ENCODE data around the gene DCAF15. TPM values are rescaled to one million over a fixed set of nuclear protein-coding genes. Genes with fewer than 3 reads are reported as not detected.

DCAF15 gene
- total RNA-seq, 2 experiments from 2014 or later, result 51.3 to 51.9 TPM

DNA sequence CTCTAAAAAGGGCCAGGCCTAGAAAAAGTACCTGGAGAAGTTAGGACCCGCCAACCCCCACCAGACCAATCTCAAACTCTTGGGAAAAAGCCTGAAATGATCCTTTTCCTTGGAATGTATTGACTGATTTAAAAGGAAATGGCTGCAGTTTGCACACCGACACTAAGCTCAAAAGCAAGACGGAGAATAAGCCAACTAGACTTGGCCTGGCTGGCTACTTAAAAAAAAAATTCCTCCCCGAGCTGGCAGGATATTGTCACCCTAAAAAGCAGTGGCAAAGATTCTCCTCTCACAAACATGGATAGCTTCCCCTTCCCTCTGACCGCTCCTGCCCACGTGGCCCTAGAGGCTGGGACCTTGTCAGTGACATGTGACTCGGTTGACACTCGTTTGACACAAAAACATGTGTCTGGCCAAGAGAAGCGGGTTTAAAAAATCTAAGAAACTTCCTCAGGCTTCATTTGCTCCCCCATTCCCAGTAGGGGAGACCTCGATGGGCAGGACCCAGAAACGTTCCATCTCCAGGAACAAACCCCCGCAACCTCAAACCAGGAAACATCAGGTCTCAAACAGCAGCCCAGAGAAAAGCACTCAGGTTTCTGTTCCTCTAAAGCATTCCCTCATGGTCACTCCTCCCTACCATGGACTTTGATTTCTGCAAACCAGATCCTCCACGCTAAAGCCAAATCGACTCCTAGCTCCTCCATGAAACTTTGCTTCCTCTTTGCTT, 52.5 kb downstream of the DCAF15 start:
- POLR2A ChIA-PET, result interaction anchor here (1.0 to 9.9 kb wide), 6 partner anchors 12 to 144 kb away, joined by 3 to 96 read pairs (median 4); no protein-coding TSS in a partner anchor
- TF ChIP-seq CTCF (IDR thresholded peaks at IDR 0.05), result no peak
- CTCF ChIA-PET, result interaction anchor here (1.1 to 2.6 kb wide), 4 partner anchors 17 to 54 kb away, joined by 3 to 11 read pairs (median 7); partner anchors contain the start of gene IL27RA
- Mint-ChIP-seq H3K4me3 (peak overlapping the region; percentile 88), H3K27ac (peak overlapping the region; percentile 89), H3K36me3 (ENCODE audit: low read depth) (peaks cover 10% of the 10 kb centered on the region), H3K4me1 (ENCODE audit: low read depth) (peaks cover 47% of the 10 kb centered on the region), H3K9me3 (no peaks in the 10 kb centered on the region), H3K27me3 (no peaks in the 10 kb centered on the region)
- intact Hi-C loops (cut with micrococcal nuclease), result no loop called here
- DNase-seq, result no peak
- ATAC-seq, result no peak

GRCh38 chr19:14005349-14006084, 53.2 kb downstream of the DCAF15 start:
- Mint-ChIP-seq H3K4me1 (ENCODE audit: low read depth) (peaks cover 43% of the 10 kb centered on the region), H3K27me3 (no peaks in the 10 kb centered on the region), H3K36me3 (ENCODE audit: low read depth) (peaks cover 4% of the 10 kb centered on the region), H3K27ac (peak overlapping the region; percentile 98), H3K4me3 (peak overlapping the region; percentile 88), H3K9me3 (no peaks in the 10 kb centered on the region)
- ChIA-PET POLR2A (interaction anchor here (1.0 to 9.9 kb wide), 8 partner anchors 12 to 145 kb away, joined by 3 to 96 read pairs (median 5); partner anchors contain the start of gene IL27RA), CTCF (interaction anchor here (0.5 to 1.7 kb wide), 3 partner anchors 26 to 322 kb away, joined by 3 to 10 read pairs (median 4); partner anchors contain the start of gene IL27RA)
- TF ChIP-seq CTCF (IDR thresholded peaks at IDR 0.05), result no peak
- ATAC-seq (peak; percentile 57), DNase-seq (peak; percentile 95)
- intact Hi-C loops (cut with micrococcal nuclease), result no loop called here

DNA sequence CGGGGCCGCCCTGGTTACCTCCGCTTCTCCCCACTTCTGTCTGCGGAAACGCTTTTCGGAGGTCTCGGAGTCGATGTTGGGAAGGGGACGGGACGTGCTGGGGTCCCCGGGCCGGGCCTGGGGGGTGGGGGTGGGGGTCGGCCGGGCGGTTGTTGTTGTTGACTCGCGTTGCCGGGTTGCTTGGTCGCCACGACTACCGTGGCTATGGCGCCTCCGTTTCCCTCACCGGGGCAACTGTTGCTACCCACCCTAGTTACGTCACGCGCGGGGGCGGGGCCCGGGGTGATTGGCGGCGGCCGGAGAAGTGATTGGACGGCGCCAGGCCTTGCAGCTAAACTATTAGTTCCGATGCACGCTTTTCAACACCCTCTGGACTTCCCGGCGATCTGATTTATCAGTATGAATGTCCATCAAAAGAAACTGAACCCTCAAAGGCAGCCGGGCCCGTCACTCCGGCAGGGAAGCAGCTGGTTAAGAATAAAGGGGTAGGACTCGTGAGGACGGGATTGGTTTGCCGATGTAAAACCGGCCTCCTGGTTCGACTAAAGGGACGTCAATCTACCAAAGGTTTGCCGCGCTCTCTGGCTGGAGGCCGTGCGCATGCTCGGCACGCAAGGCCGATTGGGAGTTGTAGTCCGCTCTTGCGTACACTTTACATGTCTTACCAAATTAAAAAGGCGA, 53.9 kb downstream of the DCAF15 start, which contains the start of gene RFX1:
Gene RFX1, minus strand, starts transcription at position 236 of the 681 bp plus-strand sequence. CDS start 12,477 bp downstream, outside the sequence.
- intact Hi-C loops (cut with micrococcal nuclease), result no loop called here
- Mint-ChIP-seq H3K4me1 (ENCODE audit: low read depth) (peaks cover 38% of the 10 kb centered on the region), H3K4me3 (peak within 1 kb of the TSS; percentile 88), H3K27ac (peak within 1 kb of the TSS; percentile 98), H3K27me3 (no peaks in the 10 kb centered on the region), H3K36me3 (ENCODE audit: low read depth) (no peaks in the 10 kb centered on the region), H3K9me3 (no peaks in the 10 kb centered on the region)
- TF ChIP-seq CTCF (IDR thresholded peaks at IDR 0.05), result no peak
- ChIA-PET POLR2A (interaction anchor here (0.6 to 9.9 kb wide), 7 partner anchors 13 to 130 kb away, joined by 3 to 96 read pairs (median 5); partner anchors contain the start of gene IL27RA), CTCF (interaction anchor here (1.0 to 1.7 kb wide), 3 partner anchors 25 to 75 kb away, joined by 3 to 10 read pairs (median 4); partner anchors contain the start of gene IL27RA)
- DNase-seq (peak; percentile 100), ATAC-seq (peak; percentile 80)

- H3K4me1 Mint-ChIP-seq (ENCODE audit: low read depth), result peaks cover 32% of the 10 kb centered on the region
- POLR2A ChIA-PET, result interaction anchor here (0.6 to 9.9 kb wide), 6 partner anchors 20 to 129 kb away, joined by 3 to 96 read pairs (median 4); partner anchors contain the start of gene IL27RA
- H3K27me3 Mint-ChIP-seq, result no peaks in the 10 kb centered on the region
- CTCF ChIA-PET, result interaction anchor here (1.0 to 1.7 kb wide), 4 partner anchors 24 to 104 kb away, joined by 3 to 10 read pairs (median 4); partner anchors contain the start of gene IL27RA
- peak; percentile 9 for ATAC-seq
- DNase-seq, result peak; percentile 39
- peak overlapping the region; percentile 98 for H3K27ac Mint-ChIP-seq
- no peaks in the 10 kb centered on the region for H3K9me3 Mint-ChIP-seq
- H3K36me3 Mint-ChIP-seq (ENCODE audit: low read depth), result no peaks in the 10 kb centered on the region
- intact Hi-C loops (cut with micrococcal nuclease), result no loop called here
- H3K4me3 Mint-ChIP-seq, result peak overlapping the region; percentile 88
- no peak for TF ChIP-seq CTCF (IDR thresholded peaks at IDR 0.05)
Observed at GRCh38 chr19:14006766-14007562, 54.7 kb downstream of the DCAF15 start.
